ENCODE results near the gene PPP3R1.

- no peak for TF ChIP-seq POLR2AphosphoS5 (IDR thresholded peaks at IDR 0.05; ENCODE audit: low read depth, low read length)
- TF ChIP-seq TAF1 (IDR thresholded peaks at IDR 0.05; ENCODE audit: borderline replicate concordance, insufficient read depth, low read length), result no peak
- no peak for TF ChIP-seq FOXP2 (optimal IDR thresholded peaks at IDR 0.05; ENCODE audit: borderline replicate concordance, extremely low read depth, extremely low read length, insufficient read depth)
- no peak for TF ChIP-seq REST (IDR thresholded peaks at IDR 0.05; ENCODE audit: insufficient read depth in 1 of 2, low read depth in 2 of 2, low read length in 2 of 2)
Measured at GRCh38 chr2:68236876-68237275, 15.5 kb downstream of the PPP3R1 start.

All from PFSK-1 (cell line).